Stimulated activated CD8-positive, alpha-beta memory T cell treated with anti-CD3 and anti-CD28 coated beads, Interleukin-15, amount 100 ng/mL, for 1 hour (primary cell): ENCODE data around the gene NQO1.
"Not testable (repeated sequence)": the region's sequence is repeated elsewhere in the genome, so short reads cannot be mapped to it uniquely, and the experiment has no call there.

ENCODE experiments used
- DNase-seq: peaks from one replicate; pipeline ENCODE4 v3.0.0-alpha.2; 2020; ENCODE audit warnings: low read depth

The NQO1 gene

DNA sequence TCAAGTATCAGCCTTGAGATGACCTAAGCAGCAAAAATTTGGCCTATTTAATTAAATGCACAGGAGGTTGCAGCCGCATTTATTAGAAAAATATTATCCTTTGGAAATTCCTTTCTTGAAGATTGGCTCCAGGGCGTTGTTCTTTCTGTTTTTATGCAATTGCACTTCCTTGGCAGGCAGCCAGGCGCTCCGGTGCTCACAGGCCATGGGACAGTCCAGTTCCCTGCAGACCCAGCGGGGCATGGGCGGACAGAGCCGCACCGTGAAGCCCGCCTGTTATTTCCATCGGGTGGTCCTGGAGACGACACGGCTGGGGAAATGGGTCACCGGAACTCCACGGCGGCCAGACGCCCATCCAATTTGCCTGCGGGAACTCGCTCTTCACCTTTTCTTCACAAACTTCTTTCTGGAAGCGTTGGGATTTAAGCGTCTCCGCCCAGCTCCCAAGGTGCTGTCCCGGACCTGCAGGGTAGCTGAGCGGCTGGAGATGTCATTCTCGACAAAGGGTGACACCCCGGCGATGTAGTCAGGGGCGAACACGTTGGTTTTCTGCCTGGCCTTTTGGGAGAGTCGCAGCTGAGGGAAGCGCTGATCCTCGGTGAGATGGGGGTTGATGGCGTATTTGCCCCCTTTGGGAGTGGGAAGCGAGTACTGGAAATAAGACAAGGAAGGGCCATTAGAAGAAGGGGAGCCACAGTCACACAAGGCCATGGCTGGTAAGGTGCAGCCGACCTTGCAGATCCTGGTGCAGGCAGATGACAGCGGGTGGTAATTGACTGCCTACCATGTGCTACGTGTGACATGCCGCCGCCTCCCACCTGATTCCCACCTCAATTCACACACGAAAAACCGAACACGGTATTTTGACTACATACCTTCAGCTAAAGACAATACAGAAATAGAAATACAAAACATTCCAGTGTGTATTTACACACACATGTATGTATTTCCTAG is 15.9 kb upstream of the NQO1 start:
- DNase-seq, result no peak

DNA sequence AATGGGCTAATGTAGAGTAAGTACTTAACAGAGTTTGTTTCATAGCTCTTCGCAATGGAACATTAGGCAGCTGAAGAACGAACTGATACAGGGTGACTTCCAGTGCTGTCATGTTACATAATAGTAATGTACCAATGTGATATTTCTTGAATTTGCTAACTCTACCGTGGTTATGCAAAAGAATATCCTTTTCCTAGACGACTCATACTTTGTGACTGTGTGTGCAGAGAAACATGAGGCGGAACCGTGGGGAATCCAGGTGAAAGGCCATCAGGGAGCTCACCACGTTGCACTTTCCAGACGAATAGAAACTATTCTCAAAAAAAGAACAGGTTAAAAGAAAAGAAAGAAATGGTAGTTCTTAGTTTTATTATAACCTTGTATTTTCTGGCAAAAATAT is 15.2 kb upstream of the NQO1 start:
- DNase-seq, result no peak

GRCh38 chr16:69732101-69732500 is 5.7 kb upstream of the NQO1 start:
- no peak for DNase-seq

DNA sequence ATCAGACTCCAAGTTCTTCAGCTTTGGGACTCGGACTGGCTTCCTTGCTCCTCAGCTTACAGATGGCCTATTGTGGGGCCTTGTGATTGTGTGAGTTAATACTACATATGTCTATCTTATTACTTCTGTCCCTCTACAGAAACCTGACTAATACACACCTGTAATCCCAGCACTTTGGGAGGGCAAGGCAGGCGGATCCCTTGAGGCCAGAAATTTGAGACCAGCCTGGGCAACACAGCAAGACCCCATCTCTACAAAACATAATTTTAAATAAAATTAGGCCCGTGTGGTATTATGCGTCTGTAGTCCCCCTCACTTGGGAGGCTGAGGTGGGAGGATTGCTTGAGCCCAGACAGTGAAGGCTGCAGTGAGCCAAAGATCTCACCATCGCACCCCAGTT is 4.9 kb upstream of the NQO1 start:
- not testable (repeated sequence) for DNase-seq

- not testable (repeated sequence) for DNase-seq
These were observed 2.7 kb upstream of the NQO1 start for GRCh38 chr16:69729030-69729429.

DNA sequence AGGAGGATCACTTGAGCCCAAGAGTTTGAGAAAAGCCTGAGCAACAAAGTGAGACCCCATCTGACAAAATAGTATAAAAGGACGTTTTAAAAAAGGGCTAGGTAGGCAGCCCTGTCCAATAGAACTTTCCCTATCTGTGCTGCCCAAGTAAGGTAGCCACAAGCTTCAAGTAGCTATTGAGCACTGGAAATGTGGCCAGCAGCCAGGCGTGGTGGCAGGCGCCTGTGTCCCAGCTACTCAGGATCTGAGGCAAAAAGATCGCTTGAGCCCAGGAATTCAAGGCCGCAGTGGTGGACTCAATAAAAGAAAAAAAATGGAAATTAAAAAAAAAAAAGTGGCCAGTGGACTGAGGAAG is 1.5 kb upstream of the NQO1 start:
- DNase-seq, result no peak

- DNase-seq, result no peak
These were observed 664 bp downstream of the NQO1 start for GRCh38 chr16:69725480-69726312.

DNA sequence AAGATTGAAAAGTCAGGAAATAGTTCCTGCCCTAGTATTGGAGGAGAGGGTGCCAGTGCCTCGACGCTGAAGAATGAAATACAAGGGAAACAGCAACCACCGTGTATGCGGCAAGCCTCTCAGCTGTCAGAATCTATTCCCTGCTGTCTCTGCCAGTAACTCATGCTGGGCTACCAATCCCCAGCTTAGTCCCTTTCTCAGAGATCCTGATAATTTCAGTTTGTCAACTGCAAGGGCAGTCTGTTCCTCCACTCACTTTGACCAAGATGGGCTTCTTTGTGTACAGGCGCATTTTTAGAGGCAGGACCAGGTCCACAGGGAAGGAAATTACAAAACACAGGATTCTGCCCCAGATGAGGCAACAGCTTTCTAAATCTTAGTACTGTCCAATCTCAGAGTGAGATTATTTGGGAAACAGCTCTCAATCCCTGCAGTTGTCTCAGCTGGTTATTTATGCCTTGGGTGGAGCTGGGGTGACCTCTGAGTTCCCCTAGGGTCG is 1.3 kb downstream of the NQO1 start:
- no peak for DNase-seq

GRCh38 chr16:69724414-69724873 is 1.9 kb downstream of the NQO1 start:
- DNase-seq, result no peak

- no peak for DNase-seq
These were observed 4.9 kb downstream of the NQO1 start for GRCh38 chr16:69721441-69721957.

DNA sequence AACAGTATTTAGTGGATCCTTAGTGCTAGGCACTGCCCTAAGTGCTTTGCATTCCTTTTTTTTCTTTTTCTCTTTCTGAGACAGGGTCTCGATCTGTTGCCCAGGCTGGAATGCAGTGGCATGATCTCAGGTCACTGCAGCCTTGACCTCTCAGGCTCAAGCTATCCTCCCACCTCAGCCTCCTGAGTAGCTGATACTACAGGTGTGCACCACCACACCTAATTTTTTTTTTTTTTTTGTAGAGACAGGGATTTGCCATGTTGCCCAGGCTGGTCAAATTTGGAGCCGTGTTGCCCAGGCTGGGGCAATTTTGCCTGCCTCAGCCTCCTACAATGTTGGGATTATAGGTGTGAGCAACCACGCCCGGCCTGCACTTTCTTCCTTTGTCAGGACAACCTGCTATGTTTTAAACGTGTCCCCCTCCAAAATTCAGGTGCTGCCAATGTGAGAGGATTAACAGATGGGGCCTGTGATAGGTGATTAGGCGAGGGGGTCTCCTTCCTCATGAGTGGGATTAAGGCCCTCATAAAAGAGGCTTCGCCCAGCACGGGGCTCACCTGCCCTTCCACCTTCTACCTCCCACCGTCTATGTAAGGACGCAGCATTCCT is 5.4 kb downstream of the NQO1 start:
- no peak for DNase-seq

- no peak for DNase-seq
These were observed 8.1 kb downstream of the NQO1 start for GRCh38 chr16:69718111-69718764.

- no peak for DNase-seq
These were observed 9.3 kb downstream of the NQO1 start for GRCh38 chr16:69717066-69717465.

- DNase-seq, result no peak
These were observed 13.3 kb downstream of the NQO1 start for GRCh38 chr16:69712914-69713581.

- DNase-seq, result no peak
These were observed 14.1 kb downstream of the NQO1 start for GRCh38 chr16:69712277-69712676.

DNA sequence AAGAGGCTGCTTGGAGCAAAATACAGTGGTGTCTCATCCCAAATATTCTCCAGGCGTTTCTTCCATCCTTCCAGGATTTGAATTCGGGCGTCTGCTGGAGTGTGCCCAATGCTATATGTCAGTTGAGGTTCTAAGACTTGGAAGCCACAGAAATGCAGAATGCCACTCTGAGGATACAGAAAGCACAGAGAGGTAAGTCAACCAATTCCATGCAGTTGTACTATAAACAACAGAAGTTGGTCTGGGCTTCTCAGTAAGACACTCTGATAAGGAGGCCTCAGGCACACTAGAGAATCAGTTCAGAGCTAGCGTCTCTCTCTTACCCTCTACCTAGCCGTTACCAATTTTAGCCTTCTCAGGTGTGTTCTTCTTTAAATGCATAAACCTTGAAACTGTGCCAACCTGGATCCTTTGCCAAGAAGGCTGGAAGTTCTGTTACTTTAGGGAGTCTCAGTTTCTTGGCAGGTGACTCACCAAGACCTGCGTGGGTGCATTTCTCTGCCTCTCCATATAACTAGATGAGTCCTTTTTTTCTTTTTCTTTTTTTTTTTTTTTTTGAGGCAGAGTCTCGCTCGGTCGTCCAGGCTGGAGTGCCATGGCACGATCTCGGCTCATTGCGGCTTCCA is 15.1 kb downstream of the NQO1 start:
- DNase-seq, result no peak

- no peak for DNase-seq
These were observed 16.8 kb downstream of the NQO1 start for GRCh38 chr16:69709456-69710084.

DNA sequence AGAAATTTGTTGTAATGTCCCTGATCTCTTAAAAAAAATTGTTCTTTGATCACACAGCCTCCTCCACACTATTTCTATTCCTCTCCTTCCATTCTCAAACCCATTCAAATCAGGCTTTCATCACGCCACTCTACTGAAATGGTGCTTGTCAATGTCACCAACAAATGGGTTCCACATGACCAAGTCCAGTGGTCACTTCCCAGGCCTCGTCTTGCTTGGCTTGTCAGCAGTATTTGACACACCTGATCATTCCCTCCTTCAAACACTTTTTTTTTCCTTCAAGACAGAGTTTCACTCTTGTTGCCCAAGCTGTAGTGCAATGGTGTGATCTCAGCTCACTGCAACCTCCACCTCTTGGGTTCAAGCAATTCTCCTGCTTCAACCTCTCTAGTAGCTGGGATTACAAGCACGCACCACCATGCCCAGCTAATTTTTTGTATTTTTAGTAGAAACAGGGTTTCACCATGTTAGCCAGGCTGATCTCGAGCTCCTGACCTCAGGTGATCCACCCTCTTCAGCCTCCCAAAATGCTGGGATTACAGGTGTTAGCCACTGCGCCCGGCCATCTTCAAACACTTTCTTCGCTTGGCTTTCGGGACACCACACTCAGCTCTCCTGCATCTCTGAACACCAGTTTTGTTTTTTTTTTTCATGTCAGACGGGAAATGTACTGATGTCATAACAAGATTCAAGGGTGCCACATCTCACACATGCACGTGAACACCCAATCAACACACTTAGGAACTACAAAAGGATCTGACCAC is 18.3 kb downstream of the NQO1 start:
- no peak for DNase-seq

- DNase-seq, result no peak
These were observed 19.4 kb downstream of the NQO1 start for GRCh38 chr16:69706975-69707340.
